Measurements from ENCODE around the gene CPXM2. TPM values are rescaled to one million over a fixed set of nuclear protein-coding genes. Genes with fewer than 3 reads are reported as not detected.

Gene CPXM2
- total and polyA plus RNA-seq, 4 donors: 0.05 to 0.92 (median 0.44) TPM

DNA sequence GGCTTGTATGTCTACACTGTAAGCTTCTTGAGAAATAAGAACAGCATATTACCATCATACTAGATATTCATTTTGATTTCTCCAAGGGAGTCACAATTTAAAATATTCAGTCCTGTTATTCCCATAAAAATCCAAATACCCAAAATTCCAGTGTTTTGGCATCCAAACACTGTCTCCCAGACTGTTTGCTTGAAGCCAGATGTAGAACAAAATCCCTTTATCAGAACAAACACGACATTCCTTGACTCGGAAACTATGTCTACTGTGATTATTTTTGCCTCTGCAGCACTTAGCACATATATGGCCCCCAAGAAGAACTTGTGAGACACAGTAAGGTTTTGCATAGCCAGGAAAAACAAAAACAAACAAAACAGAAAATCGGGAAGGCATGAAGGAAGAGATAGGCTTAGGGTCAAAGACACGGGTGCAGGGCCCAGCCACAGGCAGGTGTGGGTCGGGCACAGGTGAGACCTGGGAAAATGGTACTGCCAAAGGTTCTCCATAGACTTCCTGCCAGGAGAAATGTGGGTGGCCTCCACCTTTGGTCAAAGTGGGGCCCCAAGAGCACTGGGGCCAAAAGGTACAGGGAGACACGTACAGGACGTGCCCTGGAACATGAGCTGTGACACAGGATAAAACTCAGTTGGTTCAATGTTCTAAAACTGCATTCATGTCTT, 36.5 kb downstream of the CPXM2 start:
- Histone ChIP-seq H3K4me3 (ENCODE audit: low read depth in 1 of 3, low read length in 3 of 3) (no peak overlapping the region), H3K27me3 (ENCODE audit: control insufficient read depth in 4 of 4, insufficient read depth in 4 of 4, low read length in 3 of 4) (peaks cover 0 to 6% (median 2%) of the 10 kb centered on the region in 4 donors), H3K9ac (ENCODE audit: low read depth in 1 of 2, low read length in 2 of 2) (no peak overlapping the region), H3K36me3 (ENCODE audit: control insufficient read depth in 4 of 4, insufficient read depth in 3 of 4, low read depth in 1 of 4, low read length in 3 of 4) (no peaks in the 10 kb centered on the region), H3K27ac (ENCODE audit: low read depth in 1 of 2, low read length in 2 of 2) (no peak overlapping the region), H3K9me3 (ENCODE audit: control insufficient read depth in 4 of 4, low read length in 3 of 4) (no peaks in the 10 kb centered on the region), H3K4me1 (ENCODE audit: control insufficient read depth in 4 of 4, insufficient read depth in 4 of 4, low read length in 3 of 4) (no peaks in the 10 kb centered on the region)
- no peak for DNase-seq (ENCODE audit: low spot score)
- 47% methylated on average over 7 of the region's 7 CpGs for WGBS
- TF ChIP-seq JUND (IDR thresholded peaks at IDR 0.05) (no peak), FOXA1 (IDR thresholded peaks at IDR 0.05) (no peak), HNF4A (conservative IDR thresholded peaks at IDR 0.05) (no peak), NR2F2 (IDR thresholded peaks at IDR 0.05) (peak; percentile 19), EGR1 (IDR thresholded peaks at IDR 0.05; ENCODE audit: low read depth in 2 of 2) (no peak)
- TF ChIP-seq, protein P1, sequence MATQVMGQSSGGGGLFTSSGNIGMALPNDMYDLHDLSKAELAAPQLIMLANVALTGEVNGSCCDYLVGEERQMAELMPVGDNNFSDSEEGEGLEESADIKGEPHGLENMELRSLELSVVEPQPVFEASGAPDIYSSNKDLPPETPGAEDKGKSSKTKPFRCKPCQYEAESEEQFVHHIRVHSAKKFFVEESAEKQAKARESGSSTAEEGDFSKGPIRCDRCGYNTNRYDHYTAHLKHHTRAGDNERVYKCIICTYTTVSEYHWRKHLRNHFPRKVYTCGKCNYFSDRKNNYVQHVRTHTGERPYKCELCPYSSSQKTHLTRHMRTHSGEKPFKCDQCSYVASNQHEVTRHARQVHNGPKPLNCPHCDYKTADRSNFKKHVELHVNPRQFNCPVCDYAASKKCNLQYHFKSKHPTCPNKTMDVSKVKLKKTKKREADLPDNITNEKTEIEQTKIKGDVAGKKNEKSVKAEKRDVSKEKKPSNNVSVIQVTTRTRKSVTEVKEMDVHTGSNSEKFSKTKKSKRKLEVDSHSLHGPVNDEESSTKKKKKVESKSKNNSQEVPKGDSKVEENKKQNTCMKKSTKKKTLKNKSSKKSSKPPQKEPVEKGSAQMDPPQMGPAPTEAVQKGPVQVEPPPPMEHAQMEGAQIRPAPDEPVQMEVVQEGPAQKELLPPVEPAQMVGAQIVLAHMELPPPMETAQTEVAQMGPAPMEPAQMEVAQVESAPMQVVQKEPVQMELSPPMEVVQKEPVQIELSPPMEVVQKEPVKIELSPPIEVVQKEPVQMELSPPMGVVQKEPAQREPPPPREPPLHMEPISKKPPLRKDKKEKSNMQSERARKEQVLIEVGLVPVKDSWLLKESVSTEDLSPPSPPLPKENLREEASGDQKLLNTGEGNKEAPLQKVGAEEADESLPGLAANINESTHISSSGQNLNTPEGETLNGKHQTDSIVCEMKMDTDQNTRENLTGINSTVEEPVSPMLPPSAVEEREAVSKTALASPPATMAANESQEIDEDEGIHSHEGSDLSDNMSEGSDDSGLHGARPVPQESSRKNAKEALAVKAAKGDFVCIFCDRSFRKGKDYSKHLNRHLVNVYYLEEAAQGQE (IDR thresholded peaks at IDR 0.05): no peak

DNA sequence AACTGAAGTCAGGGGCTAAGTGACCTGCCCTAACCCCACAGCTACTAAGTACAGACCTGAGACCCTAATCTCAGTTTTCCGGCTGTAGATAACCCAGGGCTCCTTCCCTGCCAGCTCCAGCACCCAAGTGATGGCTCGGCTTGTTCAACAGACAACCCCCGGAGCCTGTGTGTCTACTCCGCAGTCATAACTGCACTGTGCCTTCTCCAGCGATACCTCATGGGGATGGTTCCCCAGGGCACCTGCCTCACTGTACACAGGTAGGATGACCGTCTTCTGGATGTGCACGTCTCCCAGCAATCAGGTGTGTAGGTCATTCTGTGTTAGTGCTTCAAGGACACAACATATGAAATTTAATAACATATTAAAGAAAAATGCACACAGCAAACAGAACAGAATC, 37.1 kb downstream of the CPXM2 start:
- TF ChIP-seq EGR1 (IDR thresholded peaks at IDR 0.05; ENCODE audit: low read depth in 2 of 2) (no peak), FOXA2 (IDR thresholded peaks at IDR 0.05) (no peak), RAD21 (IDR thresholded peaks at IDR 0.05) (no peak), GABPA (IDR thresholded peaks at IDR 0.05 in 1 of 2, conservative IDR thresholded peaks at IDR 0.05 in 1 of 2) (no peak), TAF1 (conservative IDR thresholded peaks at IDR 0.05) (no peak), YY1 (IDR thresholded peaks at IDR 0.05) (no peak), SP1 (IDR thresholded peaks at IDR 0.05) (no peak)
- TF ChIP-seq, protein P1 (IDR thresholded peaks at IDR 0.05): no peak
- TF ChIP-seq, protein P2, sequence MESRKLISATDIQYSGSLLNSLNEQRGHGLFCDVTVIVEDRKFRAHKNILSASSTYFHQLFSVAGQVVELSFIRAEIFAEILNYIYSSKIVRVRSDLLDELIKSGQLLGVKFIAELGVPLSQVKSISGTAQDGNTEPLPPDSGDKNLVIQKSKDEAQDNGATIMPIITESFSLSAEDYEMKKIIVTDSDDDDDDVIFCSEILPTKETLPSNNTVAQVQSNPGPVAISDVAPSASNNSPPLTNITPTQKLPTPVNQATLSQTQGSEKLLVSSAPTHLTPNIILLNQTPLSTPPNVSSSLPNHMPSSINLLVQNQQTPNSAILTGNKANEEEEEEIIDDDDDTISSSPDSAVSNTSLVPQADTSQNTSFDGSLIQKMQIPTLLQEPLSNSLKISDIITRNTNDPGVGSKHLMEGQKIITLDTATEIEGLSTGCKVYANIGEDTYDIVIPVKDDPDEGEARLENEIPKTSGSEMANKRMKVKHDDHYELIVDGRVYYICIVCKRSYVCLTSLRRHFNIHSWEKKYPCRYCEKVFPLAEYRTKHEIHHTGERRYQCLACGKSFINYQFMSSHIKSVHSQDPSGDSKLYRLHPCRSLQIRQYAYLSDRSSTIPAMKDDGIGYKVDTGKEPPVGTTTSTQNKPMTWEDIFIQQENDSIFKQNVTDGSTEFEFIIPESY (IDR thresholded peaks at IDR 0.05): no peak
- no peak overlapping the region for H3K4me3 ChIP-seq (ENCODE audit: low read depth in 1 of 3, low read length in 3 of 3)
- no peak for DNase-seq (ENCODE audit: low spot score)
- H3K9ac ChIP-seq (ENCODE audit: low read depth in 1 of 2, low read length in 2 of 2): no peak overlapping the region
- H3K27ac ChIP-seq (ENCODE audit: low read depth in 1 of 2, low read length in 2 of 2): no peak overlapping the region
- WGBS: 59% methylated on average over 7 of the region's 7 CpGs
- peaks cover 0 to 6% (median 2%) of the 10 kb centered on the region in 4 donors for H3K27me3 ChIP-seq (ENCODE audit: control insufficient read depth in 4 of 4, insufficient read depth in 4 of 4, low read length in 3 of 4)
- no peaks in the 10 kb centered on the region for H3K36me3 ChIP-seq (ENCODE audit: control insufficient read depth in 4 of 4, insufficient read depth in 3 of 4, low read depth in 1 of 4, low read length in 3 of 4)
- H3K4me1 ChIP-seq (ENCODE audit: control insufficient read depth in 4 of 4, insufficient read depth in 4 of 4, low read length in 3 of 4): no peaks in the 10 kb centered on the region
- H3K9me3 ChIP-seq (ENCODE audit: control insufficient read depth in 4 of 4, low read length in 3 of 4): no peaks in the 10 kb centered on the region
